SKM-1 treated with dmso at 0.1 percent for 144 hours (cell line): ENCODE results near the gene RPS19.

Experiments
- DNase-seq: peaks from one replicate; lab custom pipeline; 2025; ENCODE audit not compliant: unreplicated experiment; lab: John Stamatoyannopoulos, UW

Gene RPS19

GRCh38 chr19:41859618-41860418, at the start of gene RPS19:
TSS of gene RPS19 (plus strand) at chr19:41860255. CDS start at chr19:41860775, 520 bp downstream.
- peak; percentile 88 for DNase-seq

- no peak for DNase-seq
These were observed 49.8 kb upstream of the RPS19 start for GRCh38 chr19:41810301-41810700.

GRCh38 chr19:41811036-41811435, 49.0 kb upstream of the RPS19 start:
- DNase-seq = peak; percentile 60

GRCh38 chr19:41811981-41812380, 48.1 kb upstream of the RPS19 start:
- DNase-seq = no peak

- DNase-seq = no peak
These were observed 46.1 kb upstream of the RPS19 start for GRCh38 chr19:41813911-41814310.

- DNase-seq = no peak
These were observed 44.8 kb upstream of the RPS19 start for GRCh38 chr19:41815301-41815700.

GRCh38 chr19:41816761-41817160, 43.3 kb upstream of the RPS19 start:
- DNase-seq = no peak

- peak; percentile 9 for DNase-seq
These were observed 38.9 kb upstream of the RPS19 start for GRCh38 chr19:41821003-41821735.

- no peak for DNase-seq
These were observed 21.9 kb upstream of the RPS19 start for GRCh38 chr19:41837981-41838708.

GRCh38 chr19:41839211-41839610, 20.8 kb upstream of the RPS19 start:
- no peak for DNase-seq

GRCh38 chr19:41843371-41843770, 16.7 kb upstream of the RPS19 start:
- no peak for DNase-seq

GRCh38 chr19:41844601-41845000, 15.5 kb upstream of the RPS19 start, which contains the start of gene LYPD4:
TSS of gene LYPD4 (minus strand) at chr19:41844683. CDS start at chr19:41839285, 5,398 bp downstream.
- DNase-seq = no peak

- no peak for DNase-seq
These were observed 15.2 kb upstream of the RPS19 start, which contains the start of gene DMRTC2 for GRCh38 chr19:41845001-41845050. TSS of gene DMRTC2 (plus strand) at chr19:41845042. CDS start at chr19:41847429, 2,387 bp downstream.

GRCh38 chr19:41845051-41845590, 14.9 kb upstream of the RPS19 start:
- DNase-seq = no peak

GRCh38 chr19:41847351-41848105, 12.5 kb upstream of the RPS19 start:
- DNase-seq = no peak

GRCh38 chr19:41848666-41849065, 11.4 kb upstream of the RPS19 start:
- DNase-seq = no peak

- no peak for DNase-seq
These were observed 11.0 kb upstream of the RPS19 start for GRCh38 chr19:41849067-41849466.

GRCh38 chr19:41850381-41850780, 9.7 kb upstream of the RPS19 start:
- no peak for DNase-seq

GRCh38 chr19:41851456-41851855, 8.6 kb upstream of the RPS19 start:
- DNase-seq = no peak

- DNase-seq = no peak
These were observed 6.7 kb upstream of the RPS19 start for GRCh38 chr19:41853344-41853743.

GRCh38 chr19:41853768-41854167, 6.3 kb upstream of the RPS19 start:
- DNase-seq = no peak
